GM12872 (cell line): Measurements from ENCODE around the gene C11orf87.

Source experiments
- TF ChIP-seq, protein P1 (sequence below): IDR thresholded peaks from 3 replicates; pipeline ENCODE4 v1.5.1; 2011; ENCODE audit warnings: low read depth, mild to moderate bottlenecking, low read length, moderate library complexity; ENCODE audit not compliant: insufficient read depth

C11orf87 gene

DNA sequence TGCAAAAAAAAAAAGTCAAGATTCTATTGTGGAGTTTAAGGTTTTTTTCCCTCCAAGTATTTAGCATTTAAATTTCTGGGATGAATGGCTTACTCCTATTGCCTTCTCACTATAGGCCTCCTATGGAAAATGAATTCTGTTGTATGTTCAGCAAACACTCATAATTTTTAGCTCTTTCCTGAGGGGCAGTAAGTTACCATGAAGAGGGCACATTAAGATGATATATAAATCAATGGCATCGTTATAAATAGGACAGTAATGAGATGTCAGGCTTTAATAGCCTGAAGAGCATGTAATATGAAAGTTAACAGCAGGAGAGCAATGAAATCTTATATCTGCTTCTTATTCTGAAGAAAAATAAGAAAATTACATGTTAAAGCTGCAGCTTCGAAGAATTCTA is 32.9 kb downstream of the C11orf87 start:
- TF ChIP-seq, protein P1, sequence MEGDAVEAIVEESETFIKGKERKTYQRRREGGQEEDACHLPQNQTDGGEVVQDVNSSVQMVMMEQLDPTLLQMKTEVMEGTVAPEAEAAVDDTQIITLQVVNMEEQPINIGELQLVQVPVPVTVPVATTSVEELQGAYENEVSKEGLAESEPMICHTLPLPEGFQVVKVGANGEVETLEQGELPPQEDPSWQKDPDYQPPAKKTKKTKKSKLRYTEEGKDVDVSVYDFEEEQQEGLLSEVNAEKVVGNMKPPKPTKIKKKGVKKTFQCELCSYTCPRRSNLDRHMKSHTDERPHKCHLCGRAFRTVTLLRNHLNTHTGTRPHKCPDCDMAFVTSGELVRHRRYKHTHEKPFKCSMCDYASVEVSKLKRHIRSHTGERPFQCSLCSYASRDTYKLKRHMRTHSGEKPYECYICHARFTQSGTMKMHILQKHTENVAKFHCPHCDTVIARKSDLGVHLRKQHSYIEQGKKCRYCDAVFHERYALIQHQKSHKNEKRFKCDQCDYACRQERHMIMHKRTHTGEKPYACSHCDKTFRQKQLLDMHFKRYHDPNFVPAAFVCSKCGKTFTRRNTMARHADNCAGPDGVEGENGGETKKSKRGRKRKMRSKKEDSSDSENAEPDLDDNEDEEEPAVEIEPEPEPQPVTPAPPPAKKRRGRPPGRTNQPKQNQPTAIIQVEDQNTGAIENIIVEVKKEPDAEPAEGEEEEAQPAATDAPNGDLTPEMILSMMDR: no peak
